Neural cell (in vitro differentiated cells): ENCODE measurements around the gene PRCP. TPM values are rescaled to one million over a fixed set of nuclear protein-coding genes. Genes with fewer than 3 reads are reported as not detected.

Experiments
- H2AFZ ChIP-seq: fragments of 200-600, 300-800 bp; sonication (generic), shearing (Covaris generic); 2 replicates; pipeline ENCODE4 v1.6.0; 2014; ENCODE audit warnings: low read depth, mild to moderate bottlenecking, antibody characterized with exemption, low read length, moderate library complexity
- H3F3A ChIP-seq: fragments of 200-600 bp; shearing (Covaris generic); 2 replicates; pipeline ENCODE4 v1.6.1; 2016; ENCODE audit warnings: mild to moderate bottlenecking, moderate library complexity, mixed read lengths, antibody characterized with exemption, low read length; ENCODE audit not compliant: insufficient read depth, poor library complexity, severe bottlenecking
- H3K27ac ChIP-seq: fragments of 200-600, 300-800 bp; sonication (generic), shearing (Covaris generic); 2 replicates; pipeline ENCODE4 v1.5.1; 2014; ENCODE audit warnings: mild to moderate bottlenecking, low read length, moderate library complexity
- H3K27me3 ChIP-seq: fragments of 300-800, 200-600 bp; sonication (generic), shearing (Covaris generic); 2 replicates; pipeline ENCODE4 v1.6.0; 2014; ENCODE audit warnings: mild to moderate bottlenecking, low read depth, low read length, moderate library complexity; ENCODE audit not compliant: insufficient read depth
- H3K36me3 ChIP-seq: fragments of 300-800, 200-600 bp; sonication (generic), shearing (Covaris generic); 2 replicates; pipeline ENCODE4 v1.5.1; 2014; ENCODE audit warnings: mild to moderate bottlenecking, antibody characterized with exemption, low read length, moderate library complexity; ENCODE audit not compliant: insufficient read depth
- H3K4me2 ChIP-seq: fragments of 300-800, 200-600 bp; sonication (generic), shearing (Covaris generic); 2 replicates; pipeline ENCODE4 v1.6.0; 2014; ENCODE audit warnings: mild to moderate bottlenecking, low read length
- H3K4me3 ChIP-seq: fragments of 300-800, 200-600 bp; sonication (generic), shearing (Covaris generic); 2 replicates; pipeline ENCODE4 v1.5.1; 2014; ENCODE audit warnings: mild to moderate bottlenecking, low read length, moderate library complexity
- H3K79me2 ChIP-seq: fragments of 200-600 bp; shearing (Covaris generic); replicated peaks from 2 replicates; pipeline ENCODE4 v1.6.0; 2014; ENCODE audit warnings: mild to moderate bottlenecking, low read length, moderate library complexity; ENCODE audit not compliant: insufficient read depth
- H3K9ac ChIP-seq: fragments of 300-800, 200-600 bp; sonication (generic), shearing (Covaris generic); 2 replicates; pipeline ENCODE4 v1.6.1; 2016; ENCODE audit warnings: mild to moderate bottlenecking, low read length, mixed read lengths
- H3K9me2 ChIP-seq: fragments of 200-600 bp; shearing (Covaris generic); 2 replicates; pipeline ENCODE4 v1.6.1; 2016; ENCODE audit warnings: mild to moderate bottlenecking, low read length, mixed read lengths; ENCODE audit not compliant: insufficient read depth
- H3K9me3 ChIP-seq: fragments of 200-600, 300-800 bp; sonication (generic), shearing (Covaris generic); 2 replicates; pipeline ENCODE4 v1.6.1; 2016; ENCODE audit warnings: mild to moderate bottlenecking, mixed run types, low read length, moderate library complexity, mixed read lengths
- H4K20me1 ChIP-seq: fragments of 200-600 bp; shearing (Covaris generic); 2 replicates; pipeline ENCODE4 v1.6.1; 2016; ENCODE audit warnings: mild to moderate bottlenecking, mixed run types; ENCODE audit not compliant: insufficient read depth
- CTCF ChIP-seq: fragments of 450-650 bp; IDR thresholded peaks from 2 replicates; pipeline ENCODE4 v1.5.1; 2014; ENCODE audit warnings: antibody characterized with exemption, mild to moderate bottlenecking, moderate library complexity; ENCODE audit not compliant: poor library complexity, severe bottlenecking
- EP300 ChIP-seq: fragments of 450-650 bp; conservative IDR thresholded peaks from 2 replicates; pipeline ENCODE4 v1.6.1; 2014; ENCODE audit warnings: antibody characterized with exemption, mild to moderate bottlenecking, moderate library complexity; ENCODE audit not compliant: poor library complexity, severe bottlenecking
- EZH2 ChIP-seq: fragments of 200-600, 300-800 bp; shearing (Covaris generic), sonication (generic); IDR thresholded peaks from 2 replicates; pipeline ENCODE4 v1.6.1; 2014; ENCODE audit warnings: antibody characterized with exemption, low read length, borderline replicate concordance, mild to moderate bottlenecking; ENCODE audit not compliant: insufficient read depth, poor library complexity, severe bottlenecking
- MXI1 ChIP-seq: fragments of 450-650 bp; conservative IDR thresholded peaks from 2 replicates; pipeline ENCODE4 v1.6.1; 2014; ENCODE audit warnings: antibody characterized with exemption, mild to moderate bottlenecking; ENCODE audit not compliant: poor library complexity, severe bottlenecking
- POLR2AphosphoS5 ChIP-seq: IDR thresholded peaks from 2 replicates; pipeline ENCODE4 v1.6.1; 2012
- RAD21 ChIP-seq: fragments of 450-650 bp; conservative IDR thresholded peaks from 2 replicates; pipeline ENCODE4 v1.6.1; 2014; ENCODE audit warnings: antibody characterized with exemption, mild to moderate bottlenecking, moderate library complexity
- SMC3 ChIP-seq: fragments of 450-650 bp; conservative IDR thresholded peaks from 2 replicates; pipeline ENCODE4 v1.6.1; 2014; ENCODE audit warnings: antibody characterized with exemption, mild to moderate bottlenecking, moderate library complexity; ENCODE audit not compliant: poor library complexity
- TAF1 ChIP-seq: IDR thresholded peaks from 2 replicates; pipeline ENCODE4 v1.6.1; 2012; ENCODE audit warnings: low read depth
- polyA plus RNA-seq: library from polyadenylated mRNA; depleted of rRNA; stranded (reverse); fragments of >200 nt; gene quantifications from 2 replicates; pipeline ENCODE4 v1.2.3, GENCODE V29; 2014
- TF ChIP-seq, protein P1 (sequence below): IDR thresholded peaks from 2 replicates; pipeline ENCODE4 v1.6.1; 2012; ENCODE audit warnings: borderline replicate concordance

PRCP gene
- polyA plus RNA-seq, 1 donor from 2014 or later = 6.1 TPM

DNA sequence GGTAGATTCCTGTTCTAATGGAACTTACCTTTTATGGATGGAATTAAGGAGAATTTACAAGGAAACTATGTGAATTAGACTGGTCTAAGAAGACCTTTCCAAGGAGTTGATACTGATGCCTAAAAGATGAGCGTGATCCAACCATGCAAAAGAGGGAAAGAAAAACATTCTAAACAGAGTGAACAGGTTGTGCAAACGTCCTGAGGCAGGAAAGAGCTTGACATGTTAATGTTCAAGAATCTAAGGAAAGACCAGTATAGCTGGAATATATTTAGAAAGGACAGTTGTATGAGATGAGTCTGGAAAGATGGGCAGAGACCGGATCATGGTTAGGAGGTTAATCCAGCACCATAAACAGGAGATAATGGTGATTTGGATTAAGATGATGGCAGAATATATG lies 2.6 kb upstream of the PRCP start:
- Histone ChIP-seq H2AFZ (no peak overlapping the region), H3K79me2 (peaks cover 11% of the 10 kb centered on the region), H3K4me3 (no peak overlapping the region), H3K27me3 (no peaks in the 10 kb centered on the region), H3K4me2 (no peak overlapping the region), H3K9me3 (no peaks in the 10 kb centered on the region), H3K36me3 (no peaks in the 10 kb centered on the region), H3K9me2 (no peaks in the 10 kb centered on the region), H4K20me1 (no peaks in the 10 kb centered on the region), H3K9ac (no peak overlapping the region), H3F3A (no peaks in the 10 kb centered on the region), H3K27ac (no peak overlapping the region)
- TF ChIP-seq EZH2 (no peak), EP300 (no peak), RAD21 (no peak), SMC3 (no peak), MXI1 (no peak), CTCF (no peak), POLR2AphosphoS5 (no peak), TAF1 (no peak)
- TF ChIP-seq, protein P1, sequence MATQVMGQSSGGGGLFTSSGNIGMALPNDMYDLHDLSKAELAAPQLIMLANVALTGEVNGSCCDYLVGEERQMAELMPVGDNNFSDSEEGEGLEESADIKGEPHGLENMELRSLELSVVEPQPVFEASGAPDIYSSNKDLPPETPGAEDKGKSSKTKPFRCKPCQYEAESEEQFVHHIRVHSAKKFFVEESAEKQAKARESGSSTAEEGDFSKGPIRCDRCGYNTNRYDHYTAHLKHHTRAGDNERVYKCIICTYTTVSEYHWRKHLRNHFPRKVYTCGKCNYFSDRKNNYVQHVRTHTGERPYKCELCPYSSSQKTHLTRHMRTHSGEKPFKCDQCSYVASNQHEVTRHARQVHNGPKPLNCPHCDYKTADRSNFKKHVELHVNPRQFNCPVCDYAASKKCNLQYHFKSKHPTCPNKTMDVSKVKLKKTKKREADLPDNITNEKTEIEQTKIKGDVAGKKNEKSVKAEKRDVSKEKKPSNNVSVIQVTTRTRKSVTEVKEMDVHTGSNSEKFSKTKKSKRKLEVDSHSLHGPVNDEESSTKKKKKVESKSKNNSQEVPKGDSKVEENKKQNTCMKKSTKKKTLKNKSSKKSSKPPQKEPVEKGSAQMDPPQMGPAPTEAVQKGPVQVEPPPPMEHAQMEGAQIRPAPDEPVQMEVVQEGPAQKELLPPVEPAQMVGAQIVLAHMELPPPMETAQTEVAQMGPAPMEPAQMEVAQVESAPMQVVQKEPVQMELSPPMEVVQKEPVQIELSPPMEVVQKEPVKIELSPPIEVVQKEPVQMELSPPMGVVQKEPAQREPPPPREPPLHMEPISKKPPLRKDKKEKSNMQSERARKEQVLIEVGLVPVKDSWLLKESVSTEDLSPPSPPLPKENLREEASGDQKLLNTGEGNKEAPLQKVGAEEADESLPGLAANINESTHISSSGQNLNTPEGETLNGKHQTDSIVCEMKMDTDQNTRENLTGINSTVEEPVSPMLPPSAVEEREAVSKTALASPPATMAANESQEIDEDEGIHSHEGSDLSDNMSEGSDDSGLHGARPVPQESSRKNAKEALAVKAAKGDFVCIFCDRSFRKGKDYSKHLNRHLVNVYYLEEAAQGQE = no peak

GRCh38 chr11:82901922-82902485 lies 1.8 kb upstream of the PRCP start:
- H3K36me3 ChIP-seq = no peaks in the 10 kb centered on the region
- no peak overlapping the region for H3K9ac ChIP-seq
- peak overlapping the region; percentile 72 for H3K4me2 ChIP-seq
- peak overlapping the region; percentile 31 for H2AFZ ChIP-seq
- no peaks in the 10 kb centered on the region for H3K27me3 ChIP-seq
- H3K79me2 ChIP-seq = peaks cover 11% of the 10 kb centered on the region
- H3K4me3 ChIP-seq = peak overlapping the region; percentile 73
- no peaks in the 10 kb centered on the region for H3K9me2 ChIP-seq
- no peak overlapping the region for H3K27ac ChIP-seq
- H3K9me3 ChIP-seq = no peaks in the 10 kb centered on the region
- H4K20me1 ChIP-seq = no peaks in the 10 kb centered on the region
- TF ChIP-seq EP300 (no peak), MXI1 (no peak), CTCF (no peak), TAF1 (no peak), SMC3 (no peak), POLR2AphosphoS5 (no peak)
- TF ChIP-seq, protein P1 = no peak
- no peaks in the 10 kb centered on the region for H3F3A ChIP-seq
